GM21786 (cell line): ENCODE results near the gene RHEBL1.

Experiments
- ATAC-seq: cut with Tn5 transposase; IDR thresholded peaks from one replicate; pipeline ENCODE4 v1.9.1; 2021; ENCODE audit not compliant: unreplicated experiment

RHEBL1 gene

GRCh38 chr12:49038291-49038955 lies 31.4 kb downstream of the RHEBL1 start:
- ATAC-seq: no peak

GRCh38 chr12:49037947-49038237 lies 31.9 kb downstream of the RHEBL1 start:
- no peak for ATAC-seq

GRCh38 chr12:49037111-49037946 lies 32.5 kb downstream of the RHEBL1 start:
- no peak for ATAC-seq

- ATAC-seq: no peak
Observed at GRCh38 chr12:49036029-49036428, 33.8 kb downstream of the RHEBL1 start.

GRCh38 chr12:49034286-49034622 lies 35.5 kb downstream of the RHEBL1 start:
- ATAC-seq: no peak

- ATAC-seq: no peak
Observed at GRCh38 chr12:49033611-49034285, 36.0 kb downstream of the RHEBL1 start.

GRCh38 chr12:49032679-49033447 lies 36.9 kb downstream of the RHEBL1 start:
- ATAC-seq: no peak

- no peak for ATAC-seq
Observed at GRCh38 chr12:49032276-49032675, 37.5 kb downstream of the RHEBL1 start.

- ATAC-seq: no peak
Observed at GRCh38 chr12:49031573-49032161, 38.1 kb downstream of the RHEBL1 start.

- ATAC-seq: no peak
Observed at GRCh38 chr12:49030714-49031572, 38.8 kb downstream of the RHEBL1 start.

GRCh38 chr12:49030119-49030518 lies 39.7 kb downstream of the RHEBL1 start:
- no peak for ATAC-seq

GRCh38 chr12:49028666-49029275 lies 41.0 kb downstream of the RHEBL1 start:
- ATAC-seq: no peak

- no peak for ATAC-seq
Observed at GRCh38 chr12:49027846-49028555, 41.8 kb downstream of the RHEBL1 start.

GRCh38 chr12:49026678-49027480 lies 42.9 kb downstream of the RHEBL1 start:
- no peak for ATAC-seq

GRCh38 chr12:49026101-49026500 lies 43.7 kb downstream of the RHEBL1 start:
- no peak for ATAC-seq

GRCh38 chr12:49025463-49025862 lies 44.3 kb downstream of the RHEBL1 start:
- no peak for ATAC-seq

GRCh38 chr12:49024543-49024942 lies 45.2 kb downstream of the RHEBL1 start:
- ATAC-seq: no peak

GRCh38 chr12:49023812-49024211 lies 46.0 kb downstream of the RHEBL1 start:
- no peak for ATAC-seq
